ENCODE data around the gene OR9I1. TPM values are rescaled to one million over a fixed set of nuclear protein-coding genes. Genes with fewer than 3 reads are reported as not detected.

Gene OR9I1
- total and polyA plus RNA-seq, 4 donors: not detected

DNA sequence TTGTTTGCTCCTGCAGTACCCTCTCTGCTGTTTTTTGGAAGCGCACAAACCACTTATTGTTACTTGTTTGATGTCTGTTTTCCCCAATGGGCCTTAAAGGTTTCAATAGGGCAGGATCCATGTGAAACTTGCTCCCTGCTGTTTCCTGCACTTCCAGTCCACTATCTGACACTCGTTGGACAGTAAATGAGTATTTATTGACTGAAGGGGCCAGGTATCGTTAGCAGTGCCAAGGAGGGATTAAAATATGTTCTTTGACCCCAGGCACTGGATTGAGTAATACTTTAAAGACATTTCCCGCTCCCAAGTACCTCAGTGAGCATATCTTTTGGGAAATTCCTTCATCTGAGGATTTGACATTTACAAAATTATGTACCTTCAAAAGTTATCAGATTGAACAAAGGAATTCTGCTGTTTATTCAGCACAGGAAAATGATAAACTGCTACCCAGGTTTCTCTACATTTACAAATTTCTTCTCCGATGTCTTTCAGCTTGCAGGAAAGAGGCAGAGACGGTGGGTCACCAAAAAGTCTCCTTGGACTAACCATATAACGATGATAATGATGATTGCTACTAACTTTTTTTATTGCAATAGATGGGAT lies 40.3 kb upstream of the OR9I1 start:
- H3K27ac ChIP-seq (ENCODE audit: low read depth in 1 of 2, low read length in 2 of 2): no peak overlapping the region
- 58% methylated on average over 7 of the region's 7 CpGs for WGBS
- H3K9ac ChIP-seq (ENCODE audit: low read depth in 1 of 2, low read length in 2 of 2): no peak overlapping the region
- no peak for DNase-seq (ENCODE audit: low spot score)
- no peak overlapping the region for H3K4me3 ChIP-seq (ENCODE audit: low read depth in 1 of 3, low read length in 3 of 3)
- no peaks in the 10 kb centered on the region for H3K4me1 ChIP-seq (ENCODE audit: control insufficient read depth in 4 of 4, insufficient read depth in 4 of 4, low read length in 3 of 4)
- TF ChIP-seq, protein P1, sequence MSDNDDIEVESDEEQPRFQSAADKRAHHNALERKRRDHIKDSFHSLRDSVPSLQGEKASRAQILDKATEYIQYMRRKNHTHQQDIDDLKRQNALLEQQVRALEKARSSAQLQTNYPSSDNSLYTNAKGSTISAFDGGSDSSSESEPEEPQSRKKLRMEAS (IDR thresholded peaks at IDR 0.05): no peak
- no peak for TF ChIP-seq EGR1 (IDR thresholded peaks at IDR 0.05; ENCODE audit: low read depth in 2 of 2)
- no peak for TF ChIP-seq FOXA2 (IDR thresholded peaks at IDR 0.05)
- TF ChIP-seq GABPA (IDR thresholded peaks at IDR 0.05 in 1 of 2, conservative IDR thresholded peaks at IDR 0.05 in 1 of 2): no peak
- no peak for TF ChIP-seq JUND (IDR thresholded peaks at IDR 0.05)
- no peak for TF ChIP-seq RAD21 (IDR thresholded peaks at IDR 0.05)
- no peak for TF ChIP-seq SP1 (IDR thresholded peaks at IDR 0.05)
- TF ChIP-seq, protein P2, sequence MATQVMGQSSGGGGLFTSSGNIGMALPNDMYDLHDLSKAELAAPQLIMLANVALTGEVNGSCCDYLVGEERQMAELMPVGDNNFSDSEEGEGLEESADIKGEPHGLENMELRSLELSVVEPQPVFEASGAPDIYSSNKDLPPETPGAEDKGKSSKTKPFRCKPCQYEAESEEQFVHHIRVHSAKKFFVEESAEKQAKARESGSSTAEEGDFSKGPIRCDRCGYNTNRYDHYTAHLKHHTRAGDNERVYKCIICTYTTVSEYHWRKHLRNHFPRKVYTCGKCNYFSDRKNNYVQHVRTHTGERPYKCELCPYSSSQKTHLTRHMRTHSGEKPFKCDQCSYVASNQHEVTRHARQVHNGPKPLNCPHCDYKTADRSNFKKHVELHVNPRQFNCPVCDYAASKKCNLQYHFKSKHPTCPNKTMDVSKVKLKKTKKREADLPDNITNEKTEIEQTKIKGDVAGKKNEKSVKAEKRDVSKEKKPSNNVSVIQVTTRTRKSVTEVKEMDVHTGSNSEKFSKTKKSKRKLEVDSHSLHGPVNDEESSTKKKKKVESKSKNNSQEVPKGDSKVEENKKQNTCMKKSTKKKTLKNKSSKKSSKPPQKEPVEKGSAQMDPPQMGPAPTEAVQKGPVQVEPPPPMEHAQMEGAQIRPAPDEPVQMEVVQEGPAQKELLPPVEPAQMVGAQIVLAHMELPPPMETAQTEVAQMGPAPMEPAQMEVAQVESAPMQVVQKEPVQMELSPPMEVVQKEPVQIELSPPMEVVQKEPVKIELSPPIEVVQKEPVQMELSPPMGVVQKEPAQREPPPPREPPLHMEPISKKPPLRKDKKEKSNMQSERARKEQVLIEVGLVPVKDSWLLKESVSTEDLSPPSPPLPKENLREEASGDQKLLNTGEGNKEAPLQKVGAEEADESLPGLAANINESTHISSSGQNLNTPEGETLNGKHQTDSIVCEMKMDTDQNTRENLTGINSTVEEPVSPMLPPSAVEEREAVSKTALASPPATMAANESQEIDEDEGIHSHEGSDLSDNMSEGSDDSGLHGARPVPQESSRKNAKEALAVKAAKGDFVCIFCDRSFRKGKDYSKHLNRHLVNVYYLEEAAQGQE (IDR thresholded peaks at IDR 0.05): no peak
- TF ChIP-seq NR2F2 (IDR thresholded peaks at IDR 0.05): no peak
- TF ChIP-seq, protein P3, sequence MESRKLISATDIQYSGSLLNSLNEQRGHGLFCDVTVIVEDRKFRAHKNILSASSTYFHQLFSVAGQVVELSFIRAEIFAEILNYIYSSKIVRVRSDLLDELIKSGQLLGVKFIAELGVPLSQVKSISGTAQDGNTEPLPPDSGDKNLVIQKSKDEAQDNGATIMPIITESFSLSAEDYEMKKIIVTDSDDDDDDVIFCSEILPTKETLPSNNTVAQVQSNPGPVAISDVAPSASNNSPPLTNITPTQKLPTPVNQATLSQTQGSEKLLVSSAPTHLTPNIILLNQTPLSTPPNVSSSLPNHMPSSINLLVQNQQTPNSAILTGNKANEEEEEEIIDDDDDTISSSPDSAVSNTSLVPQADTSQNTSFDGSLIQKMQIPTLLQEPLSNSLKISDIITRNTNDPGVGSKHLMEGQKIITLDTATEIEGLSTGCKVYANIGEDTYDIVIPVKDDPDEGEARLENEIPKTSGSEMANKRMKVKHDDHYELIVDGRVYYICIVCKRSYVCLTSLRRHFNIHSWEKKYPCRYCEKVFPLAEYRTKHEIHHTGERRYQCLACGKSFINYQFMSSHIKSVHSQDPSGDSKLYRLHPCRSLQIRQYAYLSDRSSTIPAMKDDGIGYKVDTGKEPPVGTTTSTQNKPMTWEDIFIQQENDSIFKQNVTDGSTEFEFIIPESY (IDR thresholded peaks at IDR 0.05): no peak
- no peak for TF ChIP-seq TAF1 (conservative IDR thresholded peaks at IDR 0.05)
- TF ChIP-seq, protein P4, sequence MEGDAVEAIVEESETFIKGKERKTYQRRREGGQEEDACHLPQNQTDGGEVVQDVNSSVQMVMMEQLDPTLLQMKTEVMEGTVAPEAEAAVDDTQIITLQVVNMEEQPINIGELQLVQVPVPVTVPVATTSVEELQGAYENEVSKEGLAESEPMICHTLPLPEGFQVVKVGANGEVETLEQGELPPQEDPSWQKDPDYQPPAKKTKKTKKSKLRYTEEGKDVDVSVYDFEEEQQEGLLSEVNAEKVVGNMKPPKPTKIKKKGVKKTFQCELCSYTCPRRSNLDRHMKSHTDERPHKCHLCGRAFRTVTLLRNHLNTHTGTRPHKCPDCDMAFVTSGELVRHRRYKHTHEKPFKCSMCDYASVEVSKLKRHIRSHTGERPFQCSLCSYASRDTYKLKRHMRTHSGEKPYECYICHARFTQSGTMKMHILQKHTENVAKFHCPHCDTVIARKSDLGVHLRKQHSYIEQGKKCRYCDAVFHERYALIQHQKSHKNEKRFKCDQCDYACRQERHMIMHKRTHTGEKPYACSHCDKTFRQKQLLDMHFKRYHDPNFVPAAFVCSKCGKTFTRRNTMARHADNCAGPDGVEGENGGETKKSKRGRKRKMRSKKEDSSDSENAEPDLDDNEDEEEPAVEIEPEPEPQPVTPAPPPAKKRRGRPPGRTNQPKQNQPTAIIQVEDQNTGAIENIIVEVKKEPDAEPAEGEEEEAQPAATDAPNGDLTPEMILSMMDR (IDR thresholded peaks at IDR 0.05; ENCODE audit: low read depth, low read length, missing input control): no peak
- TF ChIP-seq, protein P5, sequence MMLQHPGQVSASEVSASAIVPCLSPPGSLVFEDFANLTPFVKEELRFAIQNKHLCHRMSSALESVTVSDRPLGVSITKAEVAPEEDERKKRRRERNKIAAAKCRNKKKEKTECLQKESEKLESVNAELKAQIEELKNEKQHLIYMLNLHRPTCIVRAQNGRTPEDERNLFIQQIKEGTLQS (IDR thresholded peaks at IDR 0.05): no peak
- TF ChIP-seq HNF4A (conservative IDR thresholded peaks at IDR 0.05): no peak
- H3K27me3 ChIP-seq (ENCODE audit: control insufficient read depth in 4 of 4, insufficient read depth in 4 of 4, low read length in 3 of 4): peaks cover 0 to 6% (median 2%) of the 10 kb centered on the region in 4 donors
- no peaks in the 10 kb centered on the region for H3K36me3 ChIP-seq (ENCODE audit: control insufficient read depth in 4 of 4, insufficient read depth in 3 of 4, low read depth in 1 of 4, low read length in 3 of 4)
- no peaks in the 10 kb centered on the region for H3K9me3 ChIP-seq (ENCODE audit: control insufficient read depth in 4 of 4, low read length in 3 of 4)

DNA sequence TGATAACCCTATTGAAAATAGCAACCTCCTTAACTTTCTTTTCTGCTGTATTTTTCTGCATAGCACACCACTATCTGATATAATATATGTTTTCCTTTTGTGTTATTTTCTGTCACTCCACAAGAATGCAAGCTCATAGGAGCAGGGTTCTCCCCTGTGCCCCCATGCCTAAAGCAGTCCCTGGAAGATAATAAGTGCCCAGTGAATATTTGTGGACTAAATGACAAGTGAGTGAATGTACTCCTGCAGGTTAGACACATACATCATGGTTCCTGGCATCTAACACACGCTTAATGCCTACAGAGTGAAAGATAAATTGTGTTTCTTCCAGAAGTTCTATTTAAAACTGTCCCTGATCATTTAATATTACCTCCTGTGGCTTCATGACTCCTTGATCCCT lies 39.7 kb upstream of the OR9I1 start:
- 71% methylated on average over 1 of the region's 1 CpG for WGBS
- H3K9me3 ChIP-seq (ENCODE audit: control insufficient read depth in 4 of 4, low read length in 3 of 4): peaks cover 0 to under 1% (median under 1%) of the 10 kb centered on the region in 4 donors
- no peaks in the 10 kb centered on the region for H3K36me3 ChIP-seq (ENCODE audit: control insufficient read depth in 4 of 4, insufficient read depth in 3 of 4, low read depth in 1 of 4, low read length in 3 of 4)
- peaks cover 0 to 6% (median 2%) of the 10 kb centered on the region in 4 donors for H3K27me3 ChIP-seq (ENCODE audit: control insufficient read depth in 4 of 4, insufficient read depth in 4 of 4, low read length in 3 of 4)
- DNase-seq (ENCODE audit: low spot score): no peak
- no peak overlapping the region for H3K9ac ChIP-seq (ENCODE audit: low read depth in 1 of 2, low read length in 2 of 2)
- H3K4me1 ChIP-seq (ENCODE audit: control insufficient read depth in 4 of 4, insufficient read depth in 4 of 4, low read length in 3 of 4): no peaks in the 10 kb centered on the region
- H3K27ac ChIP-seq (ENCODE audit: low read depth in 1 of 2, low read length in 2 of 2): no peak overlapping the region
- H3K4me3 ChIP-seq (ENCODE audit: low read depth in 1 of 3, low read length in 3 of 3): no peak overlapping the region
- TF ChIP-seq YY1 (IDR thresholded peaks at IDR 0.05): no peak
- TF ChIP-seq NR2F2 (IDR thresholded peaks at IDR 0.05): no peak
- TF ChIP-seq HNF4A (conservative IDR thresholded peaks at IDR 0.05): no peak
- TF ChIP-seq GABPA (IDR thresholded peaks at IDR 0.05 in 1 of 2, conservative IDR thresholded peaks at IDR 0.05 in 1 of 2): no peak
- TF ChIP-seq, protein P4 (IDR thresholded peaks at IDR 0.05; ENCODE audit: low read depth, low read length, missing input control): no peak
- TF ChIP-seq HNF4G (IDR thresholded peaks at IDR 0.05): no peak
- TF ChIP-seq, protein P2 (IDR thresholded peaks at IDR 0.05): no peak
- TF ChIP-seq FOXA2 (IDR thresholded peaks at IDR 0.05): no peak
- no peak for TF ChIP-seq TAF1 (conservative IDR thresholded peaks at IDR 0.05)
- TF ChIP-seq RAD21 (IDR thresholded peaks at IDR 0.05): no peak
- TF ChIP-seq, protein P1 (IDR thresholded peaks at IDR 0.05): no peak

Data from liver (tissue), 9 donors.